NCI-H2196 treated with DMSO at 0.1 percent for 48 hours (cell line): Measurements from ENCODE around the gene PACRG.

ENCODE experiments used
- DNase-seq: peaks from one replicate; lab custom pipeline; 2025; ENCODE audit not compliant: unreplicated experiment; lab: John Stamatoyannopoulos, UW

PACRG gene

GRCh38 chr6:163077134-163077533 is 349.4 kb downstream of the PACRG start:
- DNase-seq: no peak

GRCh38 chr6:163078712-163079111 is 350.9 kb downstream of the PACRG start:
- DNase-seq: no peak

- DNase-seq: no peak
These were observed 352.5 kb downstream of the PACRG start for GRCh38 chr6:163080228-163080627.

- DNase-seq: no peak
These were observed 355.4 kb downstream of the PACRG start for GRCh38 chr6:163083141-163083540.

GRCh38 chr6:163085426-163085825 is 357.7 kb downstream of the PACRG start:
- no peak for DNase-seq

- DNase-seq: no peak
These were observed 358.3 kb downstream of the PACRG start for GRCh38 chr6:163085861-163086623.

GRCh38 chr6:163086624-163086920 is 358.8 kb downstream of the PACRG start:
- no peak for DNase-seq

GRCh38 chr6:163087981-163088380 is 360.2 kb downstream of the PACRG start:
- DNase-seq: no peak

- no peak for DNase-seq
These were observed 365.1 kb downstream of the PACRG start for GRCh38 chr6:163092876-163093275.

GRCh38 chr6:163094881-163095280 is 367.1 kb downstream of the PACRG start:
- no peak for DNase-seq

GRCh38 chr6:163095401-163095800 is 367.6 kb downstream of the PACRG start:
- no peak for DNase-seq

GRCh38 chr6:163098827-163099479 is 371.2 kb downstream of the PACRG start:
- no peak for DNase-seq

GRCh38 chr6:163099621-163100171 is 371.9 kb downstream of the PACRG start:
- no peak for DNase-seq

- DNase-seq: no peak
These were observed 372.5 kb downstream of the PACRG start for GRCh38 chr6:163100259-163100658.

GRCh38 chr6:163113358-163113962 is 385.7 kb downstream of the PACRG start:
- DNase-seq: no peak

GRCh38 chr6:163118941-163119340 is 391.2 kb downstream of the PACRG start:
- no peak for DNase-seq

- no peak for DNase-seq
These were observed 392.4 kb downstream of the PACRG start for GRCh38 chr6:163120223-163120622.

GRCh38 chr6:163121270-163121669 is 393.5 kb downstream of the PACRG start:
- DNase-seq: no peak

- DNase-seq: no peak
These were observed 394.6 kb downstream of the PACRG start for GRCh38 chr6:163122365-163122764.

- no peak for DNase-seq
These were observed 395.3 kb downstream of the PACRG start for GRCh38 chr6:163123098-163123497.

GRCh38 chr6:163126741-163127140 is 399.0 kb downstream of the PACRG start:
- no peak for DNase-seq

- no peak for DNase-seq
These were observed 399.8 kb downstream of the PACRG start for GRCh38 chr6:163127587-163127986.
